Renal cortex interstitium (tissue), 11 donors: Measurements from ENCODE around the gene RFC3. TPM values are rescaled to one million over a fixed set of nuclear protein-coding genes. Genes with fewer than 3 reads are reported as not detected.
"Not testable (repeated sequence)": the region's sequence is repeated elsewhere in the genome, so short reads cannot be mapped to it uniquely, and the experiment has no call there.

Experiments
- DNase-seq, 11 donors: peaks; one replicate each; pipeline ENCODE4 v3.0.0-alpha.2; 2013; ENCODE audit warnings: low read depth in 9 of 11, low spot score in 4 of 11; ENCODE audit errors: extremely low read depth in 1 of 11
- polyA plus RNA-seq, 3 donors: library from polyadenylated mRNA; unstranded; fragments of 120-200 nt; gene quantifications; one replicate each; pipeline ENCODE4 v1.2.1, GENCODE V29; 2013; ENCODE audit not compliant: insufficient read length in 3 of 3

The RFC3 gene
- polyA plus RNA-seq, 3 donors, result 21.7 to 30.4 (median 25.1) TPM

GRCh38 chr13:33798023-33798422 lies 19.9 kb upstream of the RFC3 start:
- no peak for DNase-seq

GRCh38 chr13:33799950-33800592 lies 17.9 kb upstream of the RFC3 start:
- peak in 5 of 11 donors; percentile 11 to 27 (median 21) for DNase-seq

- DNase-seq, result no peak
Observed at GRCh38 chr13:33800646-33801186, 17.2 kb upstream of the RFC3 start.

- DNase-seq, result no peak
Observed at GRCh38 chr13:33806470-33807248, 11.3 kb upstream of the RFC3 start.

- not testable (repeated sequence) for DNase-seq
Observed at GRCh38 chr13:33812829-33813228, 5.1 kb upstream of the RFC3 start.

- no peak for DNase-seq
Observed at GRCh38 chr13:33815011-33815550, 2.9 kb upstream of the RFC3 start.

- no peak for DNase-seq
Observed at GRCh38 chr13:33816912-33817311, 1.0 kb upstream of the RFC3 start.

GRCh38 chr13:33817513-33817900 lies 442 bp upstream of the RFC3 start:
- peak in 1 of 11 donors; percentile 25 for DNase-seq

GRCh38 chr13:33825083-33825482 lies 7.1 kb downstream of the RFC3 start:
- no peak for DNase-seq

GRCh38 chr13:33827139-33827538 lies 9.2 kb downstream of the RFC3 start:
- no peak for DNase-seq

- DNase-seq, result no peak
Observed at GRCh38 chr13:33828431-33829129, 10.6 kb downstream of the RFC3 start.

GRCh38 chr13:33832872-33833271 lies 14.9 kb downstream of the RFC3 start:
- DNase-seq, result no peak

GRCh38 chr13:33838647-33839046 lies 20.7 kb downstream of the RFC3 start:
- DNase-seq, result no peak

- DNase-seq, result no peak
Observed at GRCh38 chr13:33840402-33840801, 22.5 kb downstream of the RFC3 start.

- no peak for DNase-seq
Observed at GRCh38 chr13:33842207-33842606, 24.3 kb downstream of the RFC3 start.

GRCh38 chr13:33842986-33843385 lies 25.0 kb downstream of the RFC3 start:
- no peak for DNase-seq

GRCh38 chr13:33845572-33846302 lies 27.8 kb downstream of the RFC3 start:
- DNase-seq, result no peak

- no peak for DNase-seq
Observed at GRCh38 chr13:33846303-33847062, 28.5 kb downstream of the RFC3 start.
